K562 (cell line): ENCODE measurements around the gene SLC34A3. TPM values are rescaled to one million over a fixed set of nuclear protein-coding genes. Genes with fewer than 3 reads are reported as not detected.
A peak's percentile ranks its signal among the peaks of the same experiment; 100 is the strongest.

Experiments
- BCOR ChIP-seq: fragments of 450-650 bp; IDR thresholded peaks from 2 replicates; pipeline ENCODE4 v1.6.1; 2016
- HDAC2 ChIP-seq: fragments of 450-650 bp; IDR thresholded peaks from 2 replicates; pipeline ENCODE4 v1.6.1; 2016; ENCODE audit warnings: mild to moderate bottlenecking
- KDM4B ChIP-seq, 2 experiments: fragments of 450-650 bp in 1 of 2; sonication (generic) in 1 of 2; IDR thresholded peaks; 2 replicates each; pipeline ENCODE4 v1.6.1; 2016 to 2017; ENCODE audit warnings: borderline replicate concordance in 2 of 2, antibody characterized with exemption in 1 of 2, low read depth in 1 of 2, mild to moderate bottlenecking in 1 of 2
- RBM15 ChIP-seq: fragments of 200-400 bp; formaldehyde crosslinking; IDR thresholded peaks from 2 replicates; pipeline ENCODE4 v1.6.1; 2018; ENCODE audit warnings: mild to moderate bottlenecking, low read length, moderate library complexity; ENCODE audit not compliant: insufficient read depth
- SMARCA4 ChIP-seq: fragments of 450-650 bp; IDR thresholded peaks from 2 replicates; pipeline ENCODE4 v1.6.1; 2016
- SOX6 ChIP-seq: fragments of 450-650 bp; IDR thresholded peaks from 2 replicates; pipeline ENCODE4 v1.6.1; 2014; ENCODE audit warnings: mild to moderate bottlenecking
- TEAD1 ChIP-seq, 2 experiments: fragments of 450-650 bp in 1 of 2; sonication (generic) in 1 of 2; formaldehyde crosslinking; IDR thresholded peaks; 2 replicates each; pipeline versions ENCODE4 v1.4.0 to v1.8.0; 2020 to 2022; ENCODE audit warnings: mild to moderate bottlenecking in 2 of 2, missing genetic modification reagents in 1 of 2
- TSHZ1 ChIP-seq: fragments of 250-450 bp; sonication (Bioruptor Pico); IDR thresholded peaks from 2 replicates; pipeline ENCODE4 v1.4.0; 2020; ENCODE audit warnings: mild to moderate bottlenecking, moderate library complexity
- WHSC1 ChIP-seq: IDR thresholded peaks from one replicate; pipeline ENCODE4 v1.6.1; 2012; ENCODE audit warnings: low read length, control low read depth, inconsistent platforms
- ZFP1 ChIP-seq: fragments of 450-650 bp; formaldehyde crosslinking; IDR thresholded peaks from 2 replicates; pipeline ENCODE4 v1.4.0; 2020; ENCODE audit warnings: mild to moderate bottlenecking, mixed read lengths
- ZNF133 ChIP-seq: fragments of 250-450 bp; sonication (Bioruptor Pico); IDR thresholded peaks from 2 replicates; pipeline ENCODE4 v1.4.0; 2020; ENCODE audit warnings: mild to moderate bottlenecking
- ZNF77 ChIP-seq: fragments of 250-450 bp; sonication (Bioruptor Pico); IDR thresholded peaks from 2 replicates; pipeline ENCODE4 v1.5.0; 2020
- polyA plus RNA-seq, 8 experiments: library from polyadenylated mRNA; depleted of rRNA in 4 of 8; stranded (reverse) in 5 of 8; unstranded in 3 of 8; fragments of >200 nt; fragmentation: Nextera tagmentation in 2 of 8; fragmentation: Illumina TruSeq in 1 of 8; extraction: Ambion mirVana in 2 of 8; extraction: Trizol in 1 of 8; gene quantifications; 2 replicates each; pipeline versions ENCODE4 v1.2.1 to v1.2.3, GENCODE V29; 2011 to 2014; ENCODE audit warnings: inconsistent platforms in 1 of 8, missing spikeins in 1 of 8
- total RNA-seq, 7 experiments: library from RNA; depleted of rRNA in 6 of 7; stranded (reverse); fragments of >200 nt in 6 of 7; fragmentation: Illumina TruSeq in 2 of 7; extraction: Trizol in 2 of 7; gene quantifications; 2 replicates each; pipeline versions ENCODE4 v1.2.1 to v1.2.3, GENCODE V29; 2011 to 2021; ENCODE audit warnings: low replicate concordance in 1 of 7
- TF ChIP-seq, protein P1 (sequence below): fragments of 450-650 bp; conservative IDR thresholded peaks from 2 replicates; pipeline ENCODE4 v1.6.1; 2016; ENCODE audit warnings: missing genetic modification characterization, low read depth, mild to moderate bottlenecking, missing compliant biosample characterization, moderate library complexity
- TF ChIP-seq, protein P2 (sequence below): fragments of 450-650 bp; formaldehyde crosslinking; IDR thresholded peaks from 2 replicates; pipeline ENCODE4 v1.4.0; 2022; ENCODE audit warnings: mild to moderate bottlenecking, moderate library complexity
- TF ChIP-seq, protein P3 (sequence below): fragments of 450-650 bp; IDR thresholded peaks from 2 replicates; pipeline ENCODE4 v1.6.1; 2016; ENCODE audit warnings: antibody characterized with exemption

SLC34A3 gene
- total and polyA plus RNA-seq, 9 of the 15 experiments (the other 6 are each of a cell fraction or from before 2014, with no cell fraction given), result not detected

- peak in 1 of 2 experiments; percentile 72; a peak in 1 of 4 replicates for TF ChIP-seq KDM4B (IDR thresholded peaks at IDR 0.05; ENCODE audit: borderline replicate concordance in 2 of 2, low read depth in 1 of 2)
- peak; percentile 15 for TF ChIP-seq WHSC1
- TF ChIP-seq ZNF133 (CRISPR knock-in tag), result 0 out of 2 replicates have a peak, but pooled peaks have one; percentile 69
- TF ChIP-seq TSHZ1 (CRISPR knock-in tag), result peak; percentile 28; the same call in 1 of the 2 replicates
- TF ChIP-seq, protein P1, sequence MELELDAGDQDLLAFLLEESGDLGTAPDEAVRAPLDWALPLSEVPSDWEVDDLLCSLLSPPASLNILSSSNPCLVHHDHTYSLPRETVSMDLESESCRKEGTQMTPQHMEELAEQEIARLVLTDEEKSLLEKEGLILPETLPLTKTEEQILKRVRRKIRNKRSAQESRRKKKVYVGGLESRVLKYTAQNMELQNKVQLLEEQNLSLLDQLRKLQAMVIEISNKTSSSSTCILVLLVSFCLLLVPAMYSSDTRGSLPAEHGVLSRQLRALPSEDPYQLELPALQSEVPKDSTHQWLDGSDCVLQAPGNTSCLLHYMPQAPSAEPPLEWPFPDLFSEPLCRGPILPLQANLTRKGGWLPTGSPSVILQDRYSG (tag), result 0 out of 2 replicates have a peak, but pooled peaks have one; percentile 72
- 0 out of 4 replicates have a peak, but pooled peaks of 1 of the 2 experiments have one; percentile 59 for TF ChIP-seq TEAD1 (CRISPR knock-in tag; IDR thresholded peaks at IDR 0.05)
- peak; percentile 28; the same call in 1 of the 2 replicates for TF ChIP-seq BCOR
- TF ChIP-seq SMARCA4, result peak; percentile 90
- no peak for TF ChIP-seq ZNF77 (CRISPR knock-in tag)
- TF ChIP-seq RBM15, result no peak
- peak; percentile 56 for TF ChIP-seq SOX6
- 0 out of 2 replicates have a peak, but pooled peaks have one; percentile 45 for TF ChIP-seq ZFP1 (CRISPR knock-in tag)
- TF ChIP-seq, protein P2, sequence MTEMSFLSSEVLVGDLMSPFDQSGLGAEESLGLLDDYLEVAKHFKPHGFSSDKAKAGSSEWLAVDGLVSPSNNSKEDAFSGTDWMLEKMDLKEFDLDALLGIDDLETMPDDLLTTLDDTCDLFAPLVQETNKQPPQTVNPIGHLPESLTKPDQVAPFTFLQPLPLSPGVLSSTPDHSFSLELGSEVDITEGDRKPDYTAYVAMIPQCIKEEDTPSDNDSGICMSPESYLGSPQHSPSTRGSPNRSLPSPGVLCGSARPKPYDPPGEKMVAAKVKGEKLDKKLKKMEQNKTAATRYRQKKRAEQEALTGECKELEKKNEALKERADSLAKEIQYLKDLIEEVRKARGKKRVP (CRISPR knock-in tag), result peak; percentile 70
- peak; percentile 66; the same call in 1 of the 2 replicates for TF ChIP-seq HDAC2
- TF ChIP-seq, protein P3, sequence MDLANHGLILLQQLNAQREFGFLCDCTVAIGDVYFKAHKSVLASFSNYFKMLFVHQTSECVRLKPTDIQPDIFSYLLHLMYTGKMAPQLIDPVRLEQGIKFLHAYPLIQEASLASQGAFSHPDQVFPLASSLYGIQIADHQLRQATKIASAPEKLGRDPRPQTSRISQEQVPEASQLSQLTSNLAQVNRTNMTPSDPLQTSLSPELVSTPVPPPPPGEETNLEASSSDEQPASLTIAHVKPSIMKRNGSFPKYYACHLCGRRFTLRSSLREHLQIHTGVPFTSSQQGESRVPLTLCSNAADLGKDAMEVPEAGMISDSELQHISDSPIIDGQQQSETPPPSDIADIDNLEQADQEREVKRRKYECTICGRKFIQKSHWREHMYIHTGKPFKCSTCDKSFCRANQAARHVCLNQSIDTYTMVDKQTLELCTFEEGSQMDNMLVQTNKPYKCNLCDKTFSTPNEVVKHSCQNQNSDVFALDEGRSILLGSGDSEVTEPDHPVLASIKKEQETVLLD, result peak; percentile 82
Measured at GRCh38 chr9:137218754-137219271, 11.9 kb upstream of the SLC34A3 start (continued).
